DND-41 (cell line): ENCODE results near the gene SPNS2.

Experiments
- ATAC-seq: fragments of 200-7000 bp; cut with Tn5 transposase; 3 replicates; pipeline ENCODE4 v1.9.1; 2021; ENCODE audit warnings: low read depth; ENCODE audit not compliant: insufficient read depth
- DNase-seq: peaks from one replicate; pipeline ENCODE4 v3.0.0-alpha.2; 2020
- H2AFZ ChIP-seq: 2 replicates; pipeline ENCODE4 v1.6.0; 2012; ENCODE audit warnings: low read depth, low read length
- H3K27ac ChIP-seq: 2 replicates; pipeline ENCODE4 v1.5.1; 2012; ENCODE audit warnings: low read length, inconsistent platforms
- H3K27me3 ChIP-seq: fragments of 200-600 bp; sonication (generic); 2 replicates; pipeline ENCODE4 v1.6.0; 2012; ENCODE audit warnings: low read length, mild to moderate bottlenecking, inconsistent platforms; ENCODE audit not compliant: insufficient read depth, poor library complexity
- H3K36me3 ChIP-seq: 2 replicates; pipeline ENCODE4 v1.5.1; 2012; ENCODE audit warnings: low read length, inconsistent platforms; ENCODE audit not compliant: insufficient read depth
- H3K4me1 ChIP-seq: 2 replicates; pipeline ENCODE4 v1.5.1; 2012; ENCODE audit warnings: mild to moderate bottlenecking, low read length; ENCODE audit not compliant: insufficient read depth
- H3K4me2 ChIP-seq: 2 replicates; pipeline ENCODE4 v1.6.0; 2012; ENCODE audit warnings: mild to moderate bottlenecking, moderate library complexity, low read length, inconsistent platforms; ENCODE audit not compliant: insufficient read depth
- H3K4me3 ChIP-seq, 2 experiments: fragments of 200-600 bp in 1 of 2; shearing (Covaris generic) in 1 of 2; 2 replicates each; pipeline ENCODE4 v1.5.1; 2012 to 2016; ENCODE audit warnings: inconsistent platforms in 2 of 2, low read length in 2 of 2, mild to moderate bottlenecking in 2 of 2, low read depth in 1 of 2, moderate library complexity in 1 of 2
- H3K79me2 ChIP-seq: 2 replicates; pipeline ENCODE4 v1.6.0; 2012; ENCODE audit warnings: low read length, inconsistent platforms; ENCODE audit not compliant: insufficient read depth
- H3K9ac ChIP-seq: 2 replicates; pipeline ENCODE4 v1.6.0; 2012; ENCODE audit warnings: low read depth, mild to moderate bottlenecking, inconsistent platforms, low read length, moderate library complexity
- H3K9me3 ChIP-seq: 2 replicates; pipeline ENCODE4 v1.5.1; 2012; ENCODE audit warnings: low read length, moderate library complexity, mild to moderate bottlenecking, inconsistent platforms; ENCODE audit not compliant: insufficient read depth, severe bottlenecking
- H4K20me1 ChIP-seq: 2 replicates; pipeline ENCODE4 v1.6.0; 2012; ENCODE audit warnings: low read length; ENCODE audit not compliant: insufficient read depth
- EZH2 ChIP-seq: IDR thresholded peaks from 3 replicates; pipeline ENCODE4 v1.6.1; 2012; ENCODE audit warnings: borderline replicate concordance, low read depth, mild to moderate bottlenecking, moderate library complexity, low read length, inconsistent platforms; ENCODE audit not compliant: severe bottlenecking
- TF ChIP-seq, protein P1 (sequence below): IDR thresholded peaks from 2 replicates; pipeline ENCODE4 v1.5.1; 2012; ENCODE audit warnings: borderline replicate concordance, low read length, moderate library complexity, mild to moderate bottlenecking; ENCODE audit not compliant: poor library complexity, severe bottlenecking; ENCODE audit errors: extremely low read depth

Gene SPNS2

DNA sequence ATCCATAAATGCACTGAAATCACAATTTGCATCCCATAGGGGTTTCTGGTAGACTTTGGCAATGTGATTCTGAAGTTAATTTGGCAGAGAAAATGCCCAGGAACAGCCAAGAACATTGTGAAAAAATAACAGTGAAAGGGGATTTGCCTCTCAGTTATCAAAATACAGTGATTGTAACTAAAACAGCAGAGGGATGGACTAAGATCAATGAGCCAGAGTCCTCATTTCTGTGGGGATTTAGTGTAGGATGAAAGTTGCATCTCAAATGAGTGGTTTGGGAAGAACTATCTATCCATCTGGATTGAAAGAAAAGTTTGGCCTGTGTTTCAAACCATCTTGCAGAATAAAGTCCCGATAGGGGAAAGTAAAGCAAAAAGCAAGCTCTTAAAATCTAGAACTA lies 28.5 kb downstream of the SPNS2 start:
- Histone ChIP-seq H3K27ac (no peak overlapping the region), H3K4me1 (no peaks in the 10 kb centered on the region), H3K4me2 (no peak overlapping the region), H3K27me3 (no peaks in the 10 kb centered on the region), H3K9me3 (no peaks in the 10 kb centered on the region), H4K20me1 (0 out of 2 replicates have a peak, but pooled peaks cover under 1% of the 10 kb centered on the region), H3K36me3 (no peaks in the 10 kb centered on the region), H2AFZ (no peak overlapping the region), H3K79me2 (no peaks in the 10 kb centered on the region), H3K9ac (no peak overlapping the region), H3K4me3 (no peak overlapping the region)
- no peak for ATAC-seq
- TF ChIP-seq EZH2, result no peak
- TF ChIP-seq, protein P1, sequence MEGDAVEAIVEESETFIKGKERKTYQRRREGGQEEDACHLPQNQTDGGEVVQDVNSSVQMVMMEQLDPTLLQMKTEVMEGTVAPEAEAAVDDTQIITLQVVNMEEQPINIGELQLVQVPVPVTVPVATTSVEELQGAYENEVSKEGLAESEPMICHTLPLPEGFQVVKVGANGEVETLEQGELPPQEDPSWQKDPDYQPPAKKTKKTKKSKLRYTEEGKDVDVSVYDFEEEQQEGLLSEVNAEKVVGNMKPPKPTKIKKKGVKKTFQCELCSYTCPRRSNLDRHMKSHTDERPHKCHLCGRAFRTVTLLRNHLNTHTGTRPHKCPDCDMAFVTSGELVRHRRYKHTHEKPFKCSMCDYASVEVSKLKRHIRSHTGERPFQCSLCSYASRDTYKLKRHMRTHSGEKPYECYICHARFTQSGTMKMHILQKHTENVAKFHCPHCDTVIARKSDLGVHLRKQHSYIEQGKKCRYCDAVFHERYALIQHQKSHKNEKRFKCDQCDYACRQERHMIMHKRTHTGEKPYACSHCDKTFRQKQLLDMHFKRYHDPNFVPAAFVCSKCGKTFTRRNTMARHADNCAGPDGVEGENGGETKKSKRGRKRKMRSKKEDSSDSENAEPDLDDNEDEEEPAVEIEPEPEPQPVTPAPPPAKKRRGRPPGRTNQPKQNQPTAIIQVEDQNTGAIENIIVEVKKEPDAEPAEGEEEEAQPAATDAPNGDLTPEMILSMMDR, result no peak
- DNase-seq, result no peak

DNA sequence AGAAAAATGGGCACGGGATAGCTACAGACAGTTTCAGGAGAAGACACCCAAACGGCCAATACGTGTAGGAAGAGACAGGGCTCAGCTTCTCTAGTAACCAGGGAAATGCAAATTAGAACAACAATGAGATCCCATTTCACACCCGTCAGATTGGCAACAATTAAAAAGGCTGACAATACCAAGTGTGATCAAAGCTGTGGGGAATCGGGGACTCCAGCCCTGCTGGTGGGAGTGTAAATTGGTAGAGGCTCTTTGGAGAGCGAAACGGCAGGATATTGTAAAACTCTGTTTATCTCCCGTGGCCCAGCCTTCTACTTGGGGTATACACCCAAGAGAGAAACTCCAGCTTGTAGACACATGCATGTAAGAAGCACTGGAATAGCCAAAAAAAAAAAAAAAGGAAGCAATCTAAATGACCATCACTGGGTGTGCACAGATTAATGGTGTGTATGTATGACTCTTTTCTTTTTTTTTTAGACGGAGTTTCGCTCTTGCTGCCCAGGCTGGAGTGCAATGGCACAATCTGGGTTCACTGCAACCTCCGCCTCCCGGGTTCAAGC lies 29.0 kb downstream of the SPNS2 start:
- TF ChIP-seq EZH2, result no peak
- TF ChIP-seq, protein P1, result no peak
- Histone ChIP-seq H3K9me3 (no peaks in the 10 kb centered on the region), H3K4me1 (no peaks in the 10 kb centered on the region), H2AFZ (no peak overlapping the region), H3K4me3 (no peak overlapping the region), H3K79me2 (no peaks in the 10 kb centered on the region), H3K36me3 (no peaks in the 10 kb centered on the region), H3K27ac (no peak overlapping the region), H3K27me3 (no peaks in the 10 kb centered on the region), H4K20me1 (0 out of 2 replicates have a peak, but pooled peaks cover 3% of the 10 kb centered on the region), H3K4me2 (no peak overlapping the region), H3K9ac (no peak overlapping the region)
- no peak for DNase-seq
- ATAC-seq, result no peak

DNA sequence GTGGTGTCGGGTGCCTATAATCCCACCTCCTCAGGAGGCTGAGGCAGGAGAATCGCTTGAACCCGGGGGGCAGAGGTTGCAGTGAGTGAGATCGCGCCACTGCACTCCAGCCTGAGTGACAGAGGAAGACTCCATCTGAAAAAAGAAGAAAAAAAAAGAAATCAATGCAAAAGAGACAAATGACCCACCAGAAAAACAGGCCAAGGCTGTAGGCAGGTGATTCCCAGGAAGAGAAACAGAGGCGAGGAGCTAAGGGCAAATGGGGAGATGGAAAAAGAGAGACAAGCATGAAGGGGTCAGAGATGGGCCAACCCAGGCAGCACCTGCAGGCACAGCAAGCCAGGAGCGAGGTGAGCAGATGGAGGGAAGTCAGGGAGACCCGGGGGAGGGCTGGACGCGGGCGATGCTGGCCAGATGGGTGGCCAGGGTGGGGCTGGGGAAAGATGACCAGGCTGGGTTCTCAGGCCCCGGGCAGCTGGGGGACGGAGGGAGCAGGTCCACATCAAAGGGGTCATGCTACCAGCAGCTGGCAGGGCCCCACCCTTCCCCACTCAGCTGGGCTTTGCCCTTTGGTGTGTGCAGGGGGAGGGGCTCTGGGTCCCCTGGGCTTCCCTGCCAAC lies 31.0 kb downstream of the SPNS2 start:
- no peak overlapping the region for H3K4me3 ChIP-seq
- H3K79me2 ChIP-seq, result no peaks in the 10 kb centered on the region
- ATAC-seq (no peak), DNase-seq (no peak)
- H3K9ac ChIP-seq, result no peak overlapping the region
- H4K20me1 ChIP-seq, result 0 out of 2 replicates have a peak, but pooled peaks cover 3% of the 10 kb centered on the region
- no peaks in the 10 kb centered on the region for H3K27me3 ChIP-seq
- H3K9me3 ChIP-seq, result no peaks in the 10 kb centered on the region
- H3K36me3 ChIP-seq, result no peaks in the 10 kb centered on the region
- no peak overlapping the region for H2AFZ ChIP-seq
- H3K27ac ChIP-seq, result no peak overlapping the region
- H3K4me2 ChIP-seq, result no peak overlapping the region
- TF ChIP-seq, protein P1, result no peak
- no peak for TF ChIP-seq EZH2
- H3K4me1 ChIP-seq, result no peaks in the 10 kb centered on the region
